GM23248 (cell line): Measurements from ENCODE around the gene PRMT2.

ENCODE experiments used
- EZH2 ChIP-seq: fragments of 200-600 bp; sonication (generic); IDR thresholded peaks from 2 replicates; pipeline ENCODE4 v1.6.1; 2018; ENCODE audit warnings: antibody characterized with exemption, mild to moderate bottlenecking; ENCODE audit not compliant: insufficient read depth, poor library complexity, severe bottlenecking
- EZH2phosphoT487 ChIP-seq: fragments of 200-600 bp; sonication (generic); IDR thresholded peaks from 2 replicates; pipeline ENCODE4 v1.6.1; 2018; ENCODE audit warnings: antibody characterized with exemption, moderate library complexity, mild to moderate bottlenecking, low read depth; ENCODE audit not compliant: insufficient read depth

DNA sequence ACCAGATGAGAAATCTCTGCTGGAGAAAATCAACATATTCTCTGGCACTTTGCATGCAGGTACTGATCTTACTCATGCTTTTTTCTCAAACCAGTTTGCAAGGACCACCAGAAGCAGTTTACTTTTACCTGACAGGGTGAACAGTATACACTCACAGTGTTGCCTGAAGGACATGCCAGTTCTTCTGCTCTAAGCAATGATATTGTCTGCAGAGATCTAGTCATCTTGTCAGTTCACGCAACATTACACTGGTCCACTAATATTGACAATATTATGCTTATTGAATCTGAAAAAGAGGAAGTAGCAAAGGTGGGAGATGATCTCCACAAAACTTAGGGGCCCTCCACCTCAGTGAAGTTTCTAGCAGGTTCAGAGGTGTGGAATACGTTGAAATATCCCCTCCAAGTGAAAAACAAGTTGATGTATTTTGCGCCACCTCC lies 26.8 kb upstream of the PRMT2 start:
- TF ChIP-seq EZH2phosphoT487 (no peak), EZH2 (no peak)
